NOMO-1 (cell line): Measurements from ENCODE around the gene DLGAP4.
"Not testable (repeated sequence)": the region's sequence is repeated elsewhere in the genome, so short reads cannot be mapped to it uniquely, and the experiment has no call there.

Source experiments
- DNase-seq, 2 experiments: peaks; one replicate each; lab custom pipeline; 2025; ENCODE audit not compliant: unreplicated experiment in 2 of 2; lab: John Stamatoyannopoulos, UW

The DLGAP4 gene

GRCh38 chr20:36467076-36467999, 161.2 kb downstream of the DLGAP4 start:
- no peak for DNase-seq

GRCh38 chr20:36468149-36469000, 162.2 kb downstream of the DLGAP4 start:
- no peak for DNase-seq

GRCh38 chr20:36469973-36470372, 163.8 kb downstream of the DLGAP4 start:
- DNase-seq, result no peak

- no peak for DNase-seq
Measured at GRCh38 chr20:36471885-36472636, 165.9 kb downstream of the DLGAP4 start.

- DNase-seq, result no peak
Measured at GRCh38 chr20:36472637-36473090, 166.5 kb downstream of the DLGAP4 start.

- DNase-seq, result no peak
Measured at GRCh38 chr20:36473164-36473563, 167.0 kb downstream of the DLGAP4 start.

GRCh38 chr20:36474563-36474962, 168.4 kb downstream of the DLGAP4 start:
- no peak for DNase-seq

- not testable (repeated sequence) for DNase-seq
Measured at GRCh38 chr20:36475054-36475453, 168.9 kb downstream of the DLGAP4 start.

- DNase-seq, result no peak
Measured at GRCh38 chr20:36477475-36477874, 171.3 kb downstream of the DLGAP4 start.

GRCh38 chr20:36478137-36478905, 172.2 kb downstream of the DLGAP4 start:
- DNase-seq, result no peak

GRCh38 chr20:36479938-36480337, 173.8 kb downstream of the DLGAP4 start:
- DNase-seq, result no peak

GRCh38 chr20:36480456-36481048, 174.4 kb downstream of the DLGAP4 start:
- no peak for DNase-seq

- DNase-seq, result no peak
Measured at GRCh38 chr20:36481380-36482043, 175.4 kb downstream of the DLGAP4 start.

- DNase-seq, result no peak
Measured at GRCh38 chr20:36482044-36482473, 175.9 kb downstream of the DLGAP4 start.

- no peak for DNase-seq
Measured at GRCh38 chr20:36483209-36483918, 177.2 kb downstream of the DLGAP4 start.

- DNase-seq, result no peak
Measured at GRCh38 chr20:36483919-36484808, 178.0 kb downstream of the DLGAP4 start.

- DNase-seq, result no peak
Measured at GRCh38 chr20:36485286-36485685, 179.1 kb downstream of the DLGAP4 start.
